Ishikawa (cell line): ENCODE results near the gene CFAP57.

Experiments used
- CEBPB ChIP-seq: IDR thresholded peaks from 2 replicates; pipeline ENCODE4 v1.6.1; 2012
- CREB1 ChIP-seq: IDR thresholded peaks from 2 replicates; pipeline ENCODE4 v1.6.1; 2012; ENCODE audit warnings: low read depth
- EGR1 ChIP-seq: IDR thresholded peaks from 2 replicates; pipeline ENCODE4 v1.6.1; 2012
- EP300 ChIP-seq: IDR thresholded peaks from 2 replicates; pipeline ENCODE4 v1.6.1; 2012; ENCODE audit warnings: borderline replicate concordance
- MAX ChIP-seq: IDR thresholded peaks from 2 replicates; pipeline ENCODE4 v1.6.1; 2012
- NFIC ChIP-seq: IDR thresholded peaks from 2 replicates; pipeline ENCODE4 v1.6.1; 2012
- RAD21 ChIP-seq: IDR thresholded peaks from 2 replicates; pipeline ENCODE4 v1.6.1; 2012; ENCODE audit warnings: low read depth
- REST ChIP-seq: IDR thresholded peaks from 2 replicates; pipeline ENCODE4 v1.6.1; 2012; ENCODE audit warnings: low read depth, mild to moderate bottlenecking
- TAF1 ChIP-seq: IDR thresholded peaks from 2 replicates; pipeline ENCODE4 v1.6.1; 2012; ENCODE audit warnings: low read depth, mild to moderate bottlenecking
- TCF12 ChIP-seq: IDR thresholded peaks from 2 replicates; pipeline ENCODE4 v1.6.1; 2012; ENCODE audit warnings: low read depth
- TEAD4 ChIP-seq: IDR thresholded peaks from 2 replicates; pipeline ENCODE4 v1.6.1; 2012
- USF1 ChIP-seq: IDR thresholded peaks from 2 replicates; pipeline ENCODE4 v1.6.1; 2012
- YY1 ChIP-seq: IDR thresholded peaks from 2 replicates; pipeline ENCODE4 v1.6.1; 2012; ENCODE audit warnings: low read depth

GRCh38 chr1:43298055-43298454, 125.9 kb downstream of the CFAP57 start:
- TF ChIP-seq REST = no peak
- TF ChIP-seq EP300 = no peak
- no peak for TF ChIP-seq TAF1
- no peak for TF ChIP-seq MAX
- no peak for TF ChIP-seq CREB1
- TF ChIP-seq CEBPB = no peak
- TF ChIP-seq NFIC = no peak
- no peak for TF ChIP-seq TCF12
- no peak for TF ChIP-seq TEAD4
- TF ChIP-seq YY1 = no peak
- no peak for TF ChIP-seq USF1
- TF ChIP-seq EGR1 = no peak
- no peak for TF ChIP-seq RAD21
